CD14-positive monocyte (primary cell): ENCODE data around the gene PAM. TPM values are rescaled to one million over a fixed set of nuclear protein-coding genes. Genes with fewer than 3 reads are reported as not detected.

Experiments
- DNase-seq, 3 donors: peaks; one replicate each; pipeline ENCODE4 v3.0.0-alpha.2; 2011 to 2022
- H2AFZ ChIP-seq: 2 replicates; pipeline ENCODE4 v1.6.0; 2012; ENCODE audit warnings: mild to moderate bottlenecking, low read depth, low read length, inconsistent platforms; ENCODE audit not compliant: insufficient read depth, poor library complexity, severe bottlenecking
- H3K27ac ChIP-seq, 2 donors: 1 replicate in 1 of 2; 2 replicates in 1 of 2; pipeline ENCODE4 v1.5.1; 2012 to 2013; ENCODE audit warnings: low read length in 2 of 2, control low read depth in 1 of 2, inconsistent platforms in 1 of 2, low read depth in 1 of 2, mild to moderate bottlenecking in 1 of 2
- H3K27me3 ChIP-seq, 2 donors: one replicate each; pipeline versions ENCODE4 v1.6.0 to v1.6.1; 2011 to 2013; ENCODE audit warnings: low read length in 2 of 2; ENCODE audit not compliant: control insufficient read depth in 2 of 2, insufficient read depth in 2 of 2
- H3K36me3 ChIP-seq, 2 donors: replicated peaks in 1 of 2; 1 replicate in 1 of 2; 2 replicates in 1 of 2; pipeline versions ENCODE4 v1.5.1 to v1.6.1; 2012 to 2013; ENCODE audit warnings: low read length in 2 of 2, control low read depth in 1 of 2, inconsistent platforms in 1 of 2, mild to moderate bottlenecking in 1 of 2; ENCODE audit not compliant: insufficient read depth in 2 of 2, control insufficient read depth in 1 of 2
- H3K4me1 ChIP-seq, 2 donors: 1 replicate in 1 of 2; 2 replicates in 1 of 2; pipeline versions ENCODE4 v1.5.1 to v1.6.1; 2012 to 2013; ENCODE audit warnings: low read length in 2 of 2, control low read depth in 1 of 2, inconsistent platforms in 1 of 2, mild to moderate bottlenecking in 1 of 2, moderate library complexity in 1 of 2; ENCODE audit not compliant: insufficient read depth in 2 of 2, control insufficient read depth in 1 of 2
- H3K4me2 ChIP-seq: replicated peaks from 2 replicates; pipeline ENCODE3; 2012; ENCODE audit warnings: low read length, moderate library complexity, mild to moderate bottlenecking; ENCODE audit not compliant: poor library complexity, severe bottlenecking; ENCODE audit errors: extremely low read depth
- H3K4me3 ChIP-seq, 3 experiments: fragments of 200-600 bp in 1 of 3; sonication (generic) in 1 of 3; replicated peaks in 1 of 3; 1 replicate in 2 of 3; 2 replicates in 1 of 3; pipeline ENCODE4 v1.5.1; 2011 to 2013; ENCODE audit warnings: low read length in 3 of 3, mild to moderate bottlenecking in 3 of 3, control low read depth in 2 of 3, low read depth in 2 of 3, inconsistent platforms in 1 of 3, moderate library complexity in 1 of 3
- H3K79me2 ChIP-seq: 2 replicates; pipeline ENCODE4 v1.6.0; 2012; ENCODE audit warnings: mild to moderate bottlenecking, control low read depth, inconsistent platforms, low read length, moderate library complexity; ENCODE audit not compliant: insufficient read depth
- H3K9ac ChIP-seq: 2 replicates; pipeline ENCODE4 v1.6.0; 2017; ENCODE audit warnings: low read length, mild to moderate bottlenecking; ENCODE audit not compliant: insufficient read depth, poor library complexity, severe bottlenecking
- H3K9me3 ChIP-seq, 2 donors: replicated peaks in 1 of 2; 1 replicate in 1 of 2; 2 replicates in 1 of 2; pipeline versions ENCODE4 v1.5.1 to v1.6.1; 2012 to 2013; ENCODE audit warnings: low read length in 2 of 2, control low read depth in 1 of 2; ENCODE audit not compliant: control insufficient read depth in 1 of 2, insufficient read depth in 1 of 2
- H4K20me1 ChIP-seq: 2 replicates; pipeline ENCODE4 v1.6.0; 2012; ENCODE audit warnings: mild to moderate bottlenecking, low read length, control low read depth, moderate library complexity; ENCODE audit not compliant: insufficient read depth
- H3K27ac Mint-ChIP-seq, 7 donors: one replicate each; pipeline ENCODE4 v1.8.0; 2020; ENCODE audit warnings: mild to moderate bottlenecking in 7 of 7, mixed read lengths in 7 of 7, moderate library complexity in 6 of 7, inconsistent platforms in 2 of 7
- H3K27me3 Mint-ChIP-seq, 3 donors: one replicate each; pipeline ENCODE4 v1.8.0; 2021 to 2022; ENCODE audit warnings: low read depth in 3 of 3, mild to moderate bottlenecking in 3 of 3, mixed read lengths in 3 of 3, moderate library complexity in 3 of 3, inconsistent platforms in 1 of 3
- H3K36me3 Mint-ChIP-seq, 2 donors: one replicate each; pipeline ENCODE4 v1.8.0; 2020; ENCODE audit warnings: mixed read lengths in 2 of 2, inconsistent platforms in 1 of 2, mild to moderate bottlenecking in 1 of 2
- H3K4me1 Mint-ChIP-seq: one replicate; pipeline ENCODE4 v1.8.0; 2020; ENCODE audit warnings: mild to moderate bottlenecking, mixed read lengths
- H3K4me3 Mint-ChIP-seq, 2 donors: one replicate each; pipeline ENCODE4 v1.8.0; 2020; ENCODE audit warnings: mild to moderate bottlenecking in 2 of 2, mixed read lengths in 2 of 2, moderate library complexity in 1 of 2
- H3K9me3 Mint-ChIP-seq, 7 donors: one replicate each; pipeline ENCODE4 v1.8.0; 2020 to 2022; ENCODE audit warnings: mixed read lengths in 7 of 7, mild to moderate bottlenecking in 6 of 7, moderate library complexity in 6 of 7, inconsistent platforms in 2 of 7
- CTCF ChIP-seq: fragments of 200-600 bp; IDR thresholded peaks from one replicate; pipeline ENCODE4 v1.8.0; 2022; ENCODE audit warnings: antibody characterized with exemption, mild to moderate bottlenecking
- WGBS: methylation state at CpG from one replicate; pipeline ENCODE4 v1.1.5; 2013; ENCODE audit warnings: missing lambda C conversion rate; ENCODE audit not compliant: insufficient coverage; 5-methylcytosine and 5-hydroxymethylcytosine counted together
- intact Hi-C, 2 donors: fragments of 100-400 bp; cut with micrococcal nuclease; formaldehyde crosslinking; loops; one replicate each; pipeline versions ENCODE4 v1.15.0 to v1.15.1; 2023
- polyA plus RNA-seq, 3 donors: library from polyadenylated mRNA; depleted of rRNA in 1 of 3; unstranded in 2 of 3; stranded (reverse) in 1 of 3; fragments of 300-500 nt in 2 of 3; fragments of >200 nt in 1 of 3; fragmentation: Illumina TruSeq in 2 of 3; gene quantifications; 1 replicate in 2 of 3; 2 replicates in 1 of 3; pipeline ENCODE4 v1.2.3, GENCODE V29; 2012 to 2021

Gene PAM
- polyA plus RNA-seq, 3 donors = 11.8 to 27.4 (median 12.8) TPM

GRCh38 chr5:103014983-103015382 lies 259.9 kb downstream of the PAM start:
- no CpG with 5 or more reads among the region's 2 CpGs for WGBS
- TF ChIP-seq CTCF = no peak
- Histone ChIP-seq H3K27ac (no peak overlapping the region), H3K4me2 (no peak overlapping the region), H3K36me3 (peaks cover 0 to 4% of the 10 kb centered on the region in 2 donors), H3K4me1 (no peaks in the 10 kb centered on the region), H4K20me1 (no peaks in the 10 kb centered on the region), H2AFZ (no peak overlapping the region), H3K27me3 (no peaks in the 10 kb centered on the region), H3K9me3 (no peaks in the 10 kb centered on the region), H3K9ac (no peak overlapping the region), H3K79me2 (no peaks in the 10 kb centered on the region), H3K4me3 (no peak overlapping the region)
- no peak overlapping the region for H3K27ac Mint-ChIP-seq
- intact Hi-C loops = no loop called here
- no peak for DNase-seq
- H3K36me3 Mint-ChIP-seq = peaks cover 9 to 11% of the 10 kb centered on the region in 2 donors
- H3K4me3 Mint-ChIP-seq = no peak overlapping the region
- peaks cover 2% of the 10 kb centered on the region for H3K4me1 Mint-ChIP-seq
- no peaks in the 10 kb centered on the region for H3K27me3 Mint-ChIP-seq
- H3K9me3 Mint-ChIP-seq = peaks cover 0 to 8% (median 4%) of the 10 kb centered on the region in 7 donors

GRCh38 chr5:103016167-103016566 lies 261.1 kb downstream of the PAM start:
- WGBS = 100% methylated on average over 1 of the region's 2 CpGs
- peaks cover 9 to 11% of the 10 kb centered on the region in 2 donors for H3K36me3 Mint-ChIP-seq

More at GRCh38 chr5:103016167-103016566, 261.1 kb downstream of the PAM start:
- TF ChIP-seq CTCF = no peak
- peaks cover 2% of the 10 kb centered on the region for H3K4me1 Mint-ChIP-seq
- no peaks in the 10 kb centered on the region for H3K27me3 ChIP-seq
- H3K4me1 ChIP-seq = no peaks in the 10 kb centered on the region
- no peaks in the 10 kb centered on the region for H3K79me2 ChIP-seq
- no peak overlapping the region for H3K27ac ChIP-seq
- H3K9ac ChIP-seq = no peak overlapping the region
- H3K27me3 Mint-ChIP-seq = no peaks in the 10 kb centered on the region
- intact Hi-C loops = no loop called here
- H2AFZ ChIP-seq = no peak overlapping the region
- H3K4me2 ChIP-seq = no peak overlapping the region
- no peak overlapping the region for H3K4me3 Mint-ChIP-seq
- H3K36me3 ChIP-seq = peaks cover 0 to 4% of the 10 kb centered on the region in 2 donors
- no peaks in the 10 kb centered on the region for H4K20me1 ChIP-seq
- peaks cover 0 to 8% (median 4%) of the 10 kb centered on the region in 7 donors for H3K9me3 Mint-ChIP-seq
- no peak for DNase-seq
- H3K9me3 ChIP-seq = no peaks in the 10 kb centered on the region
- H3K27ac Mint-ChIP-seq = no peak overlapping the region
- H3K4me3 ChIP-seq = no peak overlapping the region
